Measurements from ENCODE around the gene GFRA1. TPM values are rescaled to one million over a fixed set of nuclear protein-coding genes. Genes with fewer than 3 reads are reported as not detected.
A peak's percentile ranks its signal among the peaks of the same experiment; 100 is the strongest.

The GFRA1 gene
- total RNA-seq, 1 donor from 2014 or later, result 14.0 TPM

- Mint-ChIP-seq H3K9me3 (no peaks in the 10 kb centered on the region), H3K36me3 (no peaks in the 10 kb centered on the region), H3K4me3 (peak overlapping the region; percentile 98), H3K27me3 (ENCODE audit: insufficient read depth, low read depth) (peaks cover 28% of the 10 kb centered on the region), H3K4me1 (peaks cover 23% of the 10 kb centered on the region), H3K27ac (peak overlapping the region; percentile 8)
- H3K79me2 ChIP-seq (ENCODE audit: low read depth), result no peaks in the 10 kb centered on the region
- H3K36me3 ChIP-seq, result no peaks in the 10 kb centered on the region
- no peaks in the 10 kb centered on the region for H3K9me3 ChIP-seq (ENCODE audit: low read depth)
- peaks cover 20% of the 10 kb centered on the region for H3F3A ChIP-seq (ENCODE audit: low read depth)
- peak overlapping the region; percentile 97 for H3K4me2 ChIP-seq
- peak overlapping the region; percentile 69 for H3K4me3 ChIP-seq
- no peak for TF ChIP-seq EZH2phosphoT487 (IDR thresholded peaks at IDR 0.05)
- peak; percentile 29 for TF ChIP-seq EZH2 (IDR thresholded peaks at IDR 0.05)
- no peak overlapping the region for H3K9ac ChIP-seq
- DNase-seq (ENCODE audit: low spot score), result peak; percentile 65
- no peak overlapping the region for H3K27ac ChIP-seq
- peaks cover 80% of the 10 kb centered on the region for H3K27me3 ChIP-seq
- H4K20me1 ChIP-seq (ENCODE audit: low read depth), result peaks cover 4% of the 10 kb centered on the region
- peaks cover 28% of the 10 kb centered on the region for H3K4me1 ChIP-seq
- peak overlapping the region; percentile 86 for H2AFZ ChIP-seq (replicated peaks)
These were observed 1.3 kb upstream of the GFRA1 start for GRCh38 chr10:116274064-116274904.

DNA sequence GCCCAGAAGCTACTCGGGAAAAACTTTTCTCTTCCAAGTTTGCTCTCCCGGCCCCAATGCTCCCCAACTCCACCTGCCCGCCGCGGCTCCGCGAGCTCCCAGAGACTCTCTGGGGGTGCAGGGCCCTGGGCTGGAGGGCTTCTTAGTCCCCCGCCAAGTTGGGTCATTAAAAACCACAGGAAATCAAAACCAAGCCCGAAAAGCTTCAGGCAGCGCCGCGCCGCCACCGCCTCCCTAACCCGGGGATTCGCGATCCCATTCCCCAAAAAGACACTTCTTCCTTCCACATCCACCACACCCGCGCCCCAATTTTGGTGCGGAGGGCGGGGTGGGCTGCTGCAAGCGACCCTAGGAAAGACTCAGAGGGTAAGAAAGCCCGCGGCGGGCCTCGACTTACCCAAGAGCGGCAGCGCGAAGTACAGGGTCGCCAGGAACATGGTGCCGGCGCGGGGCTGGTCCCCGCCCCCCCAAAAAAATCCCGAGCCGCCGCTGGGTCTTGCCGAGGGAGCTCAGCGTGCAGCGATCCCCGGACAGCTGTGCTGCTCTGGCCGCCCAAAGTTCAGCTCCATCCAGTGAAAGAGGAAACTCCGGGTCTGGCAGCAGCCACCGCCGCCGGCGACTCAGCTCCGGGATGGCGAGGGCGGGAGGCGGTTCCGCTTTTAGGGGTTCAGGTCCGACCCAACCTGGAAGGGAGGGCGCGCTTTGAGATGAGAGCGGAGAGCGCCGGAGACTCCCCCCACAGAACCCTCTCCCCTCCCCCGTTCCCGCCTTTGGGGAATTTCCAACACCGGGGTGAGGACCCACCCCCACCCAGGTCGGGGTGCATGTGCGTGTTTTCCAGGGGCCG, 1.2 kb downstream of the GFRA1 start:
- Mint-ChIP-seq H3K9me3 (no peaks in the 10 kb centered on the region), H3K27ac (no peak overlapping the region), H3K4me3 (peak overlapping the region; percentile 98), H3K36me3 (no peaks in the 10 kb centered on the region), H3K4me1 (peaks cover 15% of the 10 kb centered on the region), H3K27me3 (ENCODE audit: insufficient read depth, low read depth) (peaks cover 30% of the 10 kb centered on the region)
- peak overlapping the region; percentile 86 for H2AFZ ChIP-seq (replicated peaks)
- H3K27ac ChIP-seq, result no peak overlapping the region
- H3K4me1 ChIP-seq, result peaks cover 17% of the 10 kb centered on the region
- H3K36me3 ChIP-seq, result no peaks in the 10 kb centered on the region
- H3K4me2 ChIP-seq, result peak overlapping the region; percentile 97
- no peaks in the 10 kb centered on the region for H3K79me2 ChIP-seq (ENCODE audit: low read depth)
- no peaks in the 10 kb centered on the region for H3K9me3 ChIP-seq (ENCODE audit: low read depth)
- no peaks in the 10 kb centered on the region for H4K20me1 ChIP-seq (ENCODE audit: low read depth)
- peak; percentile 57 for DNase-seq (ENCODE audit: low spot score)
- TF ChIP-seq CTCF (IDR thresholded peaks at IDR 0.05) (no peak), EZH2phosphoT487 (IDR thresholded peaks at IDR 0.05) (peak; percentile 65), EZH2 (IDR thresholded peaks at IDR 0.05) (peak; percentile 89)
- peak overlapping the region; percentile 69 for H3K4me3 ChIP-seq
- peaks cover 95% of the 10 kb centered on the region for H3K27me3 ChIP-seq
- peaks cover 7% of the 10 kb centered on the region for H3F3A ChIP-seq (ENCODE audit: low read depth)
- H3K9ac ChIP-seq, result no peak overlapping the region

GRCh38 chr10:116270771-116271592, 2.0 kb downstream of the GFRA1 start:
- Histone ChIP-seq H3K4me3 (peak overlapping the region; percentile 69), H3K79me2 (ENCODE audit: low read depth) (no peaks in the 10 kb centered on the region), H3K9me3 (ENCODE audit: low read depth) (no peaks in the 10 kb centered on the region), H3K4me2 (peak overlapping the region; percentile 97), H4K20me1 (ENCODE audit: low read depth) (no peaks in the 10 kb centered on the region), H3K27me3 (peaks cover 87% of the 10 kb centered on the region), H3K4me1 (peaks cover 18% of the 10 kb centered on the region), H2AFZ (replicated peaks) (peak overlapping the region; percentile 86), H3F3A (ENCODE audit: low read depth) (peaks cover 7% of the 10 kb centered on the region), H3K36me3 (no peaks in the 10 kb centered on the region), H3K9ac (no peak overlapping the region), H3K27ac (no peak overlapping the region)
- no peaks in the 10 kb centered on the region for H3K9me3 Mint-ChIP-seq
- DNase-seq (ENCODE audit: low spot score), result peak; percentile 69
- H3K27me3 Mint-ChIP-seq (ENCODE audit: insufficient read depth, low read depth), result peaks cover 30% of the 10 kb centered on the region
- H3K27ac Mint-ChIP-seq, result no peak overlapping the region
- H3K4me3 Mint-ChIP-seq, result peak overlapping the region; percentile 98
- TF ChIP-seq EZH2phosphoT487 (IDR thresholded peaks at IDR 0.05) (peak; percentile 73), CTCF (IDR thresholded peaks at IDR 0.05) (peak; percentile 8), EZH2 (IDR thresholded peaks at IDR 0.05) (peak; percentile 91)
- no peaks in the 10 kb centered on the region for H3K36me3 Mint-ChIP-seq
- peaks cover 15% of the 10 kb centered on the region for H3K4me1 Mint-ChIP-seq
